Lower leg skin (tissue), 4 donors: ENCODE measurements around the gene TRIAP1. TPM values are rescaled to one million over a fixed set of nuclear protein-coding genes. Genes with fewer than 3 reads are reported as not detected.

Experiments used
- DNase-seq, 2 donors: peaks; one replicate each; pipeline ENCODE4 v3.0.0-alpha.2; 2019; ENCODE audit warnings: low spot score in 2 of 2
- H3K4me3 ChIP-seq: fragments of 200-600 bp; sonication (generic); 2 replicates; pipeline ENCODE4 v1.5.1; 2017; ENCODE audit warnings: mild to moderate bottlenecking, low read depth; ENCODE audit not compliant: poor library complexity, severe bottlenecking
- POLR2A ChIP-seq, 2 donors: fragments of 450-650 bp; IDR thresholded peaks; one replicate each; pipeline ENCODE4 v1.6.1; 2016 to 2017; ENCODE audit warnings: antibody characterized with exemption in 2 of 2, mild to moderate bottlenecking in 1 of 2, moderate library complexity in 1 of 2
- WGBS, 2 donors: methylation state at CpG; one replicate each; pipeline ENCODE4 v1.1.5; 2018; 5-methylcytosine and 5-hydroxymethylcytosine counted together
- intact Hi-C: fragments of 100-400 bp; cut with DNase I; formaldehyde crosslinking; loops from one replicate; pipeline ENCODE4 v1.15.0; 2023; ENCODE audit warnings: low total_unique reads
- total RNA-seq, 4 donors: library from RNA; depleted of rRNA; stranded (reverse); fragments of >200 nt; gene quantifications; one replicate each; pipeline ENCODE4 v1.1.0, GENCODE V29; 2016
- TF ChIP-seq, protein P1 (sequence below), 3 donors: fragments of 450-650 bp; IDR thresholded peaks; one replicate each; pipeline ENCODE4 v1.5.1; 2016; ENCODE audit warnings: antibody characterized with exemption in 3 of 3, mild to moderate bottlenecking in 3 of 3, moderate library complexity in 2 of 3

The TRIAP1 gene
- total RNA-seq, 4 donors from 2014 or later: 9.6 to 20.2 (median 16.1) TPM

DNA sequence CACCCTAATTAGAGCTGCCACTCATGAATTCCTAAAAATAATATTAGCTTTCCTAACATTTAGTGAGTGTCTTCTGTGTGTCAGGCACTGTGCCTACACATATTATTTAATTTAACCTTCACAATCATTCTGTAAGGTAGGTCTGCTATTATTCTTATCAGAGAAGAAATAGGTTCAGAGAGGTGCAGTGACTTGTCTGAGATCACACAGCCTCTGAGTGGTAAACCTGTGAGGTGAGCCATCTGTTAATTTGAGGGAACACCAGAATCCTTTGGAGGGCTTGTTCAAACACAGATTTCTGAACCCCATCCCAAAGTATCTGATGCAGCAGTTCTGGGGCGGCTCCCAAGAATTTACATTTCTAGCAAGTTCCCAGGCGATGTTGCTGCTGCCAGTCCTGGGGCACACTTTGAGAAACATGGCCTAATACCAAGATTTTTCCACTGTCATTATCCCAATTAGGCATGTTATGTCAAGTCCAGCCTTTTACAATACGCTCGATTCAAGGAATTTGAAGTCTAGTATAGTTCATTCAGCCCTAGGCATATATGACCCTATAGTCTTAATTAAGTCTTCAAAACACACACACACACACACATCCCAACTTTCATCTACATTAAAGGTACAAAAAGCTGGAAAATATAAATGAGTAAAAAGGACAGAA, 28.1 kb downstream of the TRIAP1 start:
- no peak for DNase-seq
- intact Hi-C loops: no loop called here
- H3K4me3 ChIP-seq: no peak overlapping the region
- WGBS, 2 donors: 61 to 62% methylated on average over 4 of the region's 4 CpGs
- no peak for TF ChIP-seq POLR2A (IDR thresholded peaks at IDR 0.05)
- TF ChIP-seq, protein P1, sequence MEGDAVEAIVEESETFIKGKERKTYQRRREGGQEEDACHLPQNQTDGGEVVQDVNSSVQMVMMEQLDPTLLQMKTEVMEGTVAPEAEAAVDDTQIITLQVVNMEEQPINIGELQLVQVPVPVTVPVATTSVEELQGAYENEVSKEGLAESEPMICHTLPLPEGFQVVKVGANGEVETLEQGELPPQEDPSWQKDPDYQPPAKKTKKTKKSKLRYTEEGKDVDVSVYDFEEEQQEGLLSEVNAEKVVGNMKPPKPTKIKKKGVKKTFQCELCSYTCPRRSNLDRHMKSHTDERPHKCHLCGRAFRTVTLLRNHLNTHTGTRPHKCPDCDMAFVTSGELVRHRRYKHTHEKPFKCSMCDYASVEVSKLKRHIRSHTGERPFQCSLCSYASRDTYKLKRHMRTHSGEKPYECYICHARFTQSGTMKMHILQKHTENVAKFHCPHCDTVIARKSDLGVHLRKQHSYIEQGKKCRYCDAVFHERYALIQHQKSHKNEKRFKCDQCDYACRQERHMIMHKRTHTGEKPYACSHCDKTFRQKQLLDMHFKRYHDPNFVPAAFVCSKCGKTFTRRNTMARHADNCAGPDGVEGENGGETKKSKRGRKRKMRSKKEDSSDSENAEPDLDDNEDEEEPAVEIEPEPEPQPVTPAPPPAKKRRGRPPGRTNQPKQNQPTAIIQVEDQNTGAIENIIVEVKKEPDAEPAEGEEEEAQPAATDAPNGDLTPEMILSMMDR (IDR thresholded peaks at IDR 0.05): no peak

GRCh38 chr12:120416490-120417216, 29.5 kb downstream of the TRIAP1 start:
- intact Hi-C loops: no loop called here
- H3K4me3 ChIP-seq: no peak overlapping the region
- WGBS, 2 donors: 77 to 79% methylated on average over 7 of the region's 7 CpGs
- DNase-seq: no peak
- TF ChIP-seq, protein P1 (IDR thresholded peaks at IDR 0.05): no peak
- no peak for TF ChIP-seq POLR2A (IDR thresholded peaks at IDR 0.05)

GRCh38 chr12:120413901-120414695, 32.1 kb downstream of the TRIAP1 start:
- H3K4me3 ChIP-seq: no peak overlapping the region
- intact Hi-C loops: no loop called here
- DNase-seq: no peak
- TF ChIP-seq, protein P1 (IDR thresholded peaks at IDR 0.05): no peak
- no peak for TF ChIP-seq POLR2A (IDR thresholded peaks at IDR 0.05)
- 30 to 36% methylated on average over 12 to 13 of the region's 13 CpGs for WGBS, 2 donors

DNA sequence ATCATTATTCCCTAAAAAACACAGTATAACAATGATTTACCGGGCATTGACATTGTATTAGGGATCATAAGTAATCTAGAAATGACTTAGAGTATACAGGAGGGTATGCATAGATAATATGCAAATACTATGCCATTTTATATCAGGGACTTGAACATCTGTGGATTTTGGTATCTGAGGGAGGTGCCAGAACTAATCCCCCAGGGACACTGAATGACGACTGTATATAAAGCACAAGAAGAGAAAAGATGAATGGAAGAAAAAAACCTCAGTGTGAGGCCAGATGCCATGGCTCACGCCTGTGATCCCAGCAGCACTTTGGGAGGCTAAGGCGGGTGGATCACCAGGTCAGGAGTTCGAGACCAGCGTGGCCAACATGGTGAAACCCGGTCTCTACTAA, 33.8 kb downstream of the TRIAP1 start:
- DNase-seq: no peak
- 79 to 84% methylated on average over 7 of the region's 7 CpGs for WGBS, 2 donors
- no peak for TF ChIP-seq POLR2A (IDR thresholded peaks at IDR 0.05)
- TF ChIP-seq, protein P1 (IDR thresholded peaks at IDR 0.05): no peak
- intact Hi-C loops: no loop called here
- no peak overlapping the region for H3K4me3 ChIP-seq

GRCh38 chr12:120408771-120409170, 37.4 kb downstream of the TRIAP1 start:
- intact Hi-C loops: no loop called here
- TF ChIP-seq, protein P1 (IDR thresholded peaks at IDR 0.05): no peak
- TF ChIP-seq POLR2A (IDR thresholded peaks at IDR 0.05): no peak
- no peak overlapping the region for H3K4me3 ChIP-seq
- WGBS, 2 donors: 88 to 96% methylated on average over 11 of the region's 11 CpGs
- DNase-seq: no peak
